Ishikawa (cell line): ENCODE data around the gene PEX6.

Source experiments
- EGR1 ChIP-seq: IDR thresholded peaks from 2 replicates; pipeline ENCODE4 v1.6.1; 2012
- EP300 ChIP-seq: IDR thresholded peaks from 2 replicates; pipeline ENCODE4 v1.6.1; 2012; ENCODE audit warnings: borderline replicate concordance
- FOXM1 ChIP-seq: IDR thresholded peaks from 2 replicates; pipeline ENCODE4 v1.6.1; 2012; ENCODE audit warnings: low read depth, borderline replicate concordance
- NFIC ChIP-seq: IDR thresholded peaks from 2 replicates; pipeline ENCODE4 v1.6.1; 2012
- RAD21 ChIP-seq: IDR thresholded peaks from 2 replicates; pipeline ENCODE4 v1.6.1; 2012; ENCODE audit warnings: low read depth
- TAF1 ChIP-seq: IDR thresholded peaks from 2 replicates; pipeline ENCODE4 v1.6.1; 2012; ENCODE audit warnings: low read depth, mild to moderate bottlenecking
- TCF12 ChIP-seq: IDR thresholded peaks from 2 replicates; pipeline ENCODE4 v1.6.1; 2012; ENCODE audit warnings: low read depth
- TEAD4 ChIP-seq: IDR thresholded peaks from 2 replicates; pipeline ENCODE4 v1.6.1; 2012
- YY1 ChIP-seq: IDR thresholded peaks from 2 replicates; pipeline ENCODE4 v1.6.1; 2012; ENCODE audit warnings: low read depth
- TF ChIP-seq, protein P1 (sequence below): IDR thresholded peaks from 2 replicates; pipeline ENCODE4 v1.6.1; 2012

DNA sequence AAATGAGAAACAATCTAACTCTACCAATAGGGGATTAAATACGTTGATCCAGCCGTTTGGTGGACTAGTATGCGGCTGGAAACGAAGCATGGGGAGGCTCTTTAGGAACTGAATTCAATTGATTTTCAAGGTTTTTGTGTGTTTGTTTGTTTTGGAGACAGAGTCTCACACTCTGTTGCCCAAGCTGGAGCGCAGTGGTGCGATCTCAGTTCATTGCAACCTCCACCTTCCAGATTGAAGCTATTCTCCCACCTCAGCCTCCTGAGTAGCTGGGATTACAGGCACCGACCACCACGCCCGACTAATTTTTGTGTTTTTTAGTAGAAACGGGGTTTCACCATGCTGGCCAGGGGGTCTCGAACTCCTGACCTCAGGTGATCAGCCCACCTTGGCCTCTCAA, 42.6 kb downstream of the PEX6 start:
- TF ChIP-seq, protein P1, sequence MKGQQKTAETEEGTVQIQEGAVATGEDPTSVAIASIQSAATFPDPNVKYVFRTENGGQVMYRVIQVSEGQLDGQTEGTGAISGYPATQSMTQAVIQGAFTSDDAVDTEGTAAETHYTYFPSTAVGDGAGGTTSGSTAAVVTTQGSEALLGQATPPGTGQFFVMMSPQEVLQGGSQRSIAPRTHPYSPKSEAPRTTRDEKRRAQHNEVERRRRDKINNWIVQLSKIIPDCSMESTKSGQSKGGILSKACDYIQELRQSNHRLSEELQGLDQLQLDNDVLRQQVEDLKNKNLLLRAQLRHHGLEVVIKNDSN, result no peak
- TF ChIP-seq EGR1, result no peak
- TF ChIP-seq TCF12, result no peak
- TF ChIP-seq NFIC, result no peak
- TF ChIP-seq RAD21, result no peak
- no peak for TF ChIP-seq YY1
- no peak for TF ChIP-seq EP300
- no peak for TF ChIP-seq TEAD4
- TF ChIP-seq FOXM1, result no peak
- no peak for TF ChIP-seq TAF1
